Measurements from ENCODE around the gene TFPI. TPM values are rescaled to one million over a fixed set of nuclear protein-coding genes. Genes with fewer than 3 reads are reported as not detected.

The TFPI gene
- total RNA-seq, 1 donor from 2014 or later: 19.0 TPM

- TF ChIP-seq, protein P1, sequence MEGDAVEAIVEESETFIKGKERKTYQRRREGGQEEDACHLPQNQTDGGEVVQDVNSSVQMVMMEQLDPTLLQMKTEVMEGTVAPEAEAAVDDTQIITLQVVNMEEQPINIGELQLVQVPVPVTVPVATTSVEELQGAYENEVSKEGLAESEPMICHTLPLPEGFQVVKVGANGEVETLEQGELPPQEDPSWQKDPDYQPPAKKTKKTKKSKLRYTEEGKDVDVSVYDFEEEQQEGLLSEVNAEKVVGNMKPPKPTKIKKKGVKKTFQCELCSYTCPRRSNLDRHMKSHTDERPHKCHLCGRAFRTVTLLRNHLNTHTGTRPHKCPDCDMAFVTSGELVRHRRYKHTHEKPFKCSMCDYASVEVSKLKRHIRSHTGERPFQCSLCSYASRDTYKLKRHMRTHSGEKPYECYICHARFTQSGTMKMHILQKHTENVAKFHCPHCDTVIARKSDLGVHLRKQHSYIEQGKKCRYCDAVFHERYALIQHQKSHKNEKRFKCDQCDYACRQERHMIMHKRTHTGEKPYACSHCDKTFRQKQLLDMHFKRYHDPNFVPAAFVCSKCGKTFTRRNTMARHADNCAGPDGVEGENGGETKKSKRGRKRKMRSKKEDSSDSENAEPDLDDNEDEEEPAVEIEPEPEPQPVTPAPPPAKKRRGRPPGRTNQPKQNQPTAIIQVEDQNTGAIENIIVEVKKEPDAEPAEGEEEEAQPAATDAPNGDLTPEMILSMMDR (IDR thresholded peaks at IDR 0.05; ENCODE audit: borderline replicate concordance): no peak
- Histone ChIP-seq H3K4me1 (peaks cover 42% of the 10 kb centered on the region), H3K9me3 (replicated peaks) (no peaks in the 10 kb centered on the region), H3K36me3 (no peaks in the 10 kb centered on the region), H3K27me3 (ENCODE audit: low read depth) (no peaks in the 10 kb centered on the region), H3K27ac (replicated peaks) (peak overlapping the region; percentile 40), H3K4me3 (no peak overlapping the region)
- intact Hi-C loops (cut with micrococcal nuclease): loop anchor here (5.0 kb wide), 1 partner anchor 131 kb away; no protein-coding TSS in a partner anchor
- DNase-seq: no peak
Measured at GRCh38 chr2:187438455-187438854, 115.8 kb downstream of the TFPI start.

GRCh38 chr2:187435756-187436155, 118.5 kb downstream of the TFPI start:
- H3K27me3 ChIP-seq (ENCODE audit: low read depth): no peaks in the 10 kb centered on the region
- TF ChIP-seq, protein P1 (IDR thresholded peaks at IDR 0.05; ENCODE audit: borderline replicate concordance): no peak
- no peak overlapping the region for H3K4me3 ChIP-seq
- no peaks in the 10 kb centered on the region for H3K36me3 ChIP-seq
- H3K9me3 ChIP-seq (replicated peaks): no peaks in the 10 kb centered on the region
- intact Hi-C loops (cut with micrococcal nuclease): loop anchor here (5.0 kb wide), 1 partner anchor 128 kb away; no protein-coding TSS in a partner anchor
- peaks cover 58% of the 10 kb centered on the region for H3K4me1 ChIP-seq
- H3K27ac ChIP-seq (replicated peaks): no peak overlapping the region
- no peak for DNase-seq

- intact Hi-C loops (cut with micrococcal nuclease): loop anchor here (5.0 kb wide), 1 partner anchor 128 kb away; no protein-coding TSS in a partner anchor
- no peak overlapping the region for H3K4me3 ChIP-seq
- no peaks in the 10 kb centered on the region for H3K27me3 ChIP-seq (ENCODE audit: low read depth)
- no peaks in the 10 kb centered on the region for H3K36me3 ChIP-seq
- TF ChIP-seq, protein P1 (IDR thresholded peaks at IDR 0.05; ENCODE audit: borderline replicate concordance): no peak
- no peaks in the 10 kb centered on the region for H3K9me3 ChIP-seq (replicated peaks)
- peak overlapping the region; percentile 48 for H3K27ac ChIP-seq (replicated peaks)
- DNase-seq: no peak
- peaks cover 63% of the 10 kb centered on the region for H3K4me1 ChIP-seq
Measured at GRCh38 chr2:187435078-187435477, 119.2 kb downstream of the TFPI start.

DNA sequence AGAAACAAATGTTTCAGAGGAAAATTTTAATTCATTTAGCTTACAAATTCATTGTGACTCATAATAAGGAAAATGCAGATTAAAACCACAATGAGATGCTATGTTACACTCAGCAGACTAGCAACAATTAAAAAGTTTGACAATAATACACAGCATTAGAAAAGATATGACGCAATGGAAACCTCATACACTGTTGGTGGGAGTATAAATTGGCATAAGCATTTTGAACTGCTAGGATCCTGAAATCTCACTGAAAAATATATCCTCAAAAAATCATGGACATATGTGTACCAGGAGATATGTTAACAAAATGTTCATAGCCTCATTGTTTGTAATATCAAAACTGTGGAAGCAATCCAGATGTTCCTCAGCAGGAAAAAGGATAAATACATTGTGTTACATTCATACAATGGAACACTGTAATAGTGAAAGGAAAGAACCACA, 119.9 kb downstream of the TFPI start:
- Histone ChIP-seq H3K36me3 (no peaks in the 10 kb centered on the region), H3K4me1 (peaks cover 70% of the 10 kb centered on the region), H3K27ac (replicated peaks) (peak overlapping the region; percentile 48), H3K4me3 (no peak overlapping the region), H3K27me3 (ENCODE audit: low read depth) (no peaks in the 10 kb centered on the region), H3K9me3 (replicated peaks) (no peaks in the 10 kb centered on the region)
- TF ChIP-seq, protein P1 (IDR thresholded peaks at IDR 0.05; ENCODE audit: borderline replicate concordance): no peak
- intact Hi-C loops (cut with micrococcal nuclease): no loop called here
- no peak for DNase-seq

DNA sequence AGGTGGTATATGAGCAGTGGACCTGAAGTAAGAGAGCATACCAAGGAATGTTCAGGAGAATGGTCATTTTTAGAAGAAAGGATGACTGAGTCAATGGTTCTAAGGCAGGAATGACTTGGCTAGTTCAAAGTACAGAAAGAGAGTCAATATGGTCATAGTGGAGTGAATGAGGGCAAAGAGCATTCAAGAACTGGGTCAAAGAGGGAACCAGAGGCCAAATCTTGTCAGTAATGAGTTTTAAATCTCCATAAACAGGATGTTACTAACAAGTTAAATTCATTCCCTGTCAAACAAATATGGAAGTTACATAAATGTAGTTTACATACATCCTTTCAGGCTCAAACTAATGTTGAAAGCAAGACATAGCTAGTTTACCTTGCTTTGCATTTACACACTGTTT, 122.3 kb downstream of the TFPI start:
- H3K27me3 ChIP-seq (ENCODE audit: low read depth): no peaks in the 10 kb centered on the region
- TF ChIP-seq, protein P1 (IDR thresholded peaks at IDR 0.05; ENCODE audit: borderline replicate concordance): no peak
- no peak for DNase-seq
- intact Hi-C loops (cut with micrococcal nuclease): no loop called here
- peaks cover 8% of the 10 kb centered on the region for H3K36me3 ChIP-seq
- no peak overlapping the region for H3K27ac ChIP-seq (replicated peaks)
- no peak overlapping the region for H3K4me3 ChIP-seq
- H3K4me1 ChIP-seq: peaks cover 60% of the 10 kb centered on the region
- H3K9me3 ChIP-seq (replicated peaks): no peaks in the 10 kb centered on the region

Data from left ventricle myocardium inferior (tissue), 1 donor.